K562 (cell line): ENCODE results near the gene ATP1A2. TPM values are rescaled to one million over a fixed set of nuclear protein-coding genes. Genes with fewer than 3 reads are reported as not detected.

Experiments
- ATAC-seq: fragments of 200-7000 bp; cut with Tn5 transposase; 3 replicates; pipeline ENCODE4 v1.9.1; 2020; ENCODE audit warnings: moderate library complexity
- BruUV-seq: library from RNA; stranded (reverse); fragments of 400-500 nt; replicated peaks from 2 replicates; lab custom pipeline; 2021; lab: Mats Ljungman, UMichigan
- CTCF ChIA-PET: fragments of 300-600 bp; formaldehyde crosslinking; extraction: SDS; loops from one replicate; lab custom pipeline; 2021; ENCODE audit warnings: low intra/inter-chr PET ratio; lab: Yijun Ruan, JAX
- POLR2A ChIA-PET: fragments of 300-600, 350-650 bp; sonication (Branson Sonifier 250); formaldehyde crosslinking; extraction: SDS; loops from one replicate; lab custom pipeline; 2021; ENCODE audit warnings: antibody characterized with exemption, inconsistent platforms; lab: Yijun Ruan, JAX
- DNase-seq, 4 experiments: peaks; one replicate each; pipeline versions ENCODE4 v3.0.0 to v3.0.0-alpha.2; 2011 to 2018; ENCODE audit warnings: low spot score in 3 of 4, mixed read lengths in 3 of 4; ENCODE audit errors: extremely low read depth in 1 of 4
- FAIRE-seq: peaks from 2 replicates; lab custom pipeline; 2011; peaks lifted over from hg19 to GRCh38; lab: Jason Lieb, UNC
- H2AFZ ChIP-seq: 2 replicates; pipeline ENCODE4 v1.6.0; 2011; ENCODE audit warnings: low read depth, low read length, control low read depth, inconsistent platforms
- H3K27ac ChIP-seq: fragments of 200-600 bp; 3 replicates; pipeline ENCODE4 v1.8.0; 2011; ENCODE audit warnings: low read depth, mild to moderate bottlenecking, control low read depth, inconsistent platforms, low read length, moderate library complexity, mixed read lengths; ENCODE audit errors: extremely low read depth
- H3K27me3 ChIP-seq, 2 experiments: fragments of 300-600 bp in 1 of 2; 2 replicates in 1 of 2; 3 replicates in 1 of 2; pipeline versions ENCODE4 v1.6.0 to v1.8.0; 2011; ENCODE audit warnings: inconsistent platforms in 2 of 2, low read length in 2 of 2, mild to moderate bottlenecking in 1 of 2, mixed read lengths in 1 of 2, moderate library complexity in 1 of 2; ENCODE audit not compliant: control insufficient read depth in 2 of 2, insufficient read depth in 2 of 2
- H3K36me3 ChIP-seq: fragments of 300-600 bp; 3 replicates; pipeline ENCODE4 v1.8.0; 2011; ENCODE audit warnings: mild to moderate bottlenecking, low read length, inconsistent platforms; ENCODE audit not compliant: control insufficient read depth, insufficient read depth
- H3K4me1 ChIP-seq, 2 experiments: fragments of 200-600 bp in 1 of 2; replicated peaks in 1 of 2; 2 replicates in 1 of 2; 3 replicates in 1 of 2; pipeline versions ENCODE4 v1.5.1 to v1.8.0; 2011; ENCODE audit warnings: inconsistent platforms in 2 of 2, low read length in 2 of 2, mild to moderate bottlenecking in 1 of 2, mixed read lengths in 1 of 2, moderate library complexity in 1 of 2; ENCODE audit not compliant: control insufficient read depth in 2 of 2, insufficient read depth in 2 of 2
- H3K4me2 ChIP-seq: 2 replicates; pipeline ENCODE4 v1.6.1; 2011; ENCODE audit warnings: low read length, control low read depth, inconsistent platforms, mixed read lengths; ENCODE audit not compliant: insufficient read depth
- H3K4me3 ChIP-seq: fragments of 200-600 bp; sonication (generic), shearing (Covaris generic); 2 replicates; pipeline ENCODE4 v1.5.1; 2016; ENCODE audit warnings: control low read depth, inconsistent platforms
- H3K79me2 ChIP-seq: fragments of 200-600 bp; 3 replicates; pipeline ENCODE4 v1.8.0; 2011; ENCODE audit warnings: low read length, inconsistent platforms; ENCODE audit not compliant: control insufficient read depth, insufficient read depth
- H3K9ac ChIP-seq, 2 experiments: 2 replicates each; pipeline versions ENCODE4 v1.6.0 to v1.6.1; 2011; ENCODE audit warnings: low read depth in 2 of 2, low read length in 2 of 2, control low read depth in 1 of 2, inconsistent platforms in 1 of 2, mild to moderate bottlenecking in 1 of 2, mixed read lengths in 1 of 2; ENCODE audit not compliant: insufficient read depth in 1 of 2
- H3K9me1 ChIP-seq: one replicate; pipeline ENCODE4 v1.6.0; 2011; ENCODE audit warnings: inconsistent platforms, mild to moderate bottlenecking, low read length, moderate library complexity; ENCODE audit not compliant: control insufficient read depth, insufficient read depth
- H3K9me3 ChIP-seq: replicated peaks from 2 replicates; pipeline ENCODE4 v1.5.1; 2011; ENCODE audit warnings: low read depth, low read length, inconsistent platforms; ENCODE audit not compliant: control insufficient read depth, insufficient read depth
- H4K20me1 ChIP-seq: replicated peaks from 2 replicates; pipeline ENCODE4 v1.6.1; 2011; ENCODE audit warnings: low read length, inconsistent platforms, mixed read lengths; ENCODE audit not compliant: control insufficient read depth, insufficient read depth
- CC2D1A ChIP-seq: fragments of 450-650 bp; IDR thresholded peaks from 2 replicates; pipeline ENCODE4 v1.6.1; 2017; ENCODE audit warnings: mild to moderate bottlenecking
- ILF3 ChIP-seq: fragments of 450-650 bp; IDR thresholded peaks from 2 replicates; pipeline ENCODE4 v1.6.1; 2018; ENCODE audit warnings: antibody characterized with exemption, mild to moderate bottlenecking, moderate library complexity, borderline replicate concordance
- JUND ChIP-seq, 2 experiments: IDR thresholded peaks; 2 replicates in 1 of 2; 3 replicates in 1 of 2; pipeline ENCODE4 v1.6.1; 2011; ENCODE audit warnings: borderline replicate concordance in 2 of 2, low read depth in 2 of 2, low read length in 2 of 2, improper control_type of control experiment in 1 of 2, missing biosample characterization in 1 of 2, missing genetic modification characterization in 1 of 2, missing genetic modification reagents in 1 of 2
- ZNF431 ChIP-seq: sonication (generic); formaldehyde crosslinking; IDR thresholded peaks from 2 replicates; pipeline ENCODE4 v1.8.0; 2022; ENCODE audit warnings: mild to moderate bottlenecking, missing genetic modification reagents
- WGBS: fragments of 100-300 bp; shearing (Covaris generic); methylation state at CpG from one replicate; pipeline ENCODE4 v1.1.6; 2016; ENCODE audit warnings: low coverage, mixed read lengths; ENCODE audit not compliant: insufficient coverage; ENCODE audit errors: missing lambda C conversion rate; 5-methylcytosine and 5-hydroxymethylcytosine counted together
- in situ Hi-C: fragments of 300-500 bp; cut with MboI; formaldehyde crosslinking; loops from 4 replicates; pipeline ENCODE4 v1.15.0; 2018; ENCODE audit warnings: inconsistent platforms, mixed read lengths
- intact Hi-C: fragments of 100-400 bp; cut with micrococcal nuclease; formaldehyde crosslinking; loops from 2 replicates; pipeline ENCODE4 v1.14.2; 2022
- polyA plus RNA-seq, 8 experiments: library from polyadenylated mRNA; depleted of rRNA in 4 of 8; stranded (reverse) in 5 of 8; unstranded in 3 of 8; fragments of >200 nt; fragmentation: Nextera tagmentation in 2 of 8; fragmentation: Illumina TruSeq in 1 of 8; extraction: Ambion mirVana in 2 of 8; extraction: Trizol in 1 of 8; gene quantifications; 2 replicates each; pipeline versions ENCODE4 v1.2.1 to v1.2.3, GENCODE V29; 2011 to 2014; ENCODE audit warnings: inconsistent platforms in 1 of 8, missing spikeins in 1 of 8
- total RNA-seq, 7 experiments: library from RNA; depleted of rRNA in 6 of 7; stranded (reverse); fragments of >200 nt in 6 of 7; fragmentation: Illumina TruSeq in 2 of 7; extraction: Trizol in 2 of 7; gene quantifications; 2 replicates each; pipeline versions ENCODE4 v1.2.1 to v1.2.3, GENCODE V29; 2011 to 2021; ENCODE audit warnings: low replicate concordance in 1 of 7

ATP1A2 gene
- total and polyA plus RNA-seq, 9 of the 15 experiments (the other 6 are each of a cell fraction or from before 2014, with no cell fraction given), result 0.04 to 0.11 (median 0.09) TPM; not detected in 6

DNA sequence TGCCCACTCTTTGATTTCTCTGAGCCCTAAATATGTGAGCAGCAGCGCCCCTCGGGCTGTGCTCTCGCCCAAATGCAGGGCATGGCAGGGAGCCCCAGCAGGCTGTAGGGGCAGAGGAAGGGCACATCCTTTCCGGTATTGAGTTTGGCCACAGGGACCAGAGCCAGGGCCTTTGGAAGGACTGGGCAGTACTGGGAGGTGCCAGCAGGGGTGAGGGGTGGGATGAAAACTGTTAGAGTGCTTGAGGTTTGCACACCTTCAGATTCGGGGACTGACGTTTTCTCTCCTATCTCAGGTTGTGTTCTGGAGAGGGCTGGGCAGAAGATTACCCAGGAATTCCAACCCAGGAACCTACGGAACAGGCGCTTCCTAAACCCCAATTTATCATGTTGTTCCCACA, 2.2 kb upstream of the ATP1A2 start (continued):
- no peak for TF ChIP-seq ILF3

DNA sequence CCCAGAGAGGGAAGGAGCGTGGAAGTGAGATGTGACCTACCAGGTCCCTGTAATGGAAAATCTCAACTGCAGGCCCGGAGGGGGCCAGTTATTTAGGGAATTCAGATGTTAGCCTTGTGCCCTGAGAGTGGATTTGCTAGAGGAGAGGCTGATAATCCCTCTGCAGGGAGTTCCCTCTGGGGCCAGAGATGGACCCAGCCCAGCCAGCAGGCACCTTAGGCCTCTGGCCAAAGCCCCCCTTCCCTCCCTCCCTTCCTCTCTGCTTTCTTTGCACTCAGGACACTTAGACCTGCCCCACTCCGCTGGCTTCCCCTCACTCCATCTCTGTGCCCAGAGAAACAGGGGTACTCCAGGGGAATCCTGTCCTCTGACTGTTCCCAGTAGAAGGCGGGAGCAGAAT, 1.5 kb upstream of the ATP1A2 start:
- DNase-seq, result no peak
- no peaks in the 10 kb centered on the region for H3K36me3 ChIP-seq
- H3K9me3 ChIP-seq, result no peaks in the 10 kb centered on the region
- no peaks in the 10 kb centered on the region for H4K20me1 ChIP-seq
- no peak overlapping the region for H3K4me3 ChIP-seq
- no peak overlapping the region for H3K27ac ChIP-seq
- intact Hi-C loops, result no loop called here
- no peak overlapping the region for H3K4me2 ChIP-seq
- peaks cover 23 to 71% of the 10 kb centered on the region in 2 experiments; a peak in 4 of 5 replicates for H3K27me3 ChIP-seq
- ChIA-PET POLR2A (interaction anchor here (0.6 kb wide), 1 partner anchor 213 kb away, joined by 3 read pairs; no protein-coding TSS in a partner anchor), CTCF (no interaction called here)
- H3K4me1 ChIP-seq, result no peaks in the 10 kb centered on the region; a peak in 1 of 5 replicates
- no TSS peak for BruUV-seq
- no peak overlapping the region for H3K9ac ChIP-seq
- TF ChIP-seq JUND (IDR thresholded peaks at IDR 0.05; ENCODE audit: borderline replicate concordance, low read depth, low read length) (no peak), JUND (tag; IDR thresholded peaks at IDR 0.05; ENCODE audit: borderline replicate concordance, low read depth, low read length) (no peak), CC2D1A (no peak), ZNF431 (no peak)
- in situ Hi-C loops, result no loop called here
- no peaks in the 10 kb centered on the region for H3K79me2 ChIP-seq
- ATAC-seq, result no peak
- 13% methylated on average over 4 of the region's 4 CpGs for WGBS
- H2AFZ ChIP-seq, result no peak overlapping the region
- no peak for FAIRE-seq
- no peaks in the 10 kb centered on the region for H3K9me1 ChIP-seq
